Gastroesophageal sphincter (tissue), 3 donors: ENCODE data around the gene PSMD7.

Experiments used
- CTCF ChIP-seq, 4 experiments: fragments of 200-600 bp in 2 of 4; fragments of 450-650 bp in 2 of 4; sonication (generic) in 1 of 4; IDR thresholded peaks; one replicate each; pipeline ENCODE4 v1.5.1; 2017 to 2019; ENCODE audit warnings: antibody characterized with exemption in 4 of 4, mild to moderate bottlenecking in 2 of 4, moderate library complexity in 2 of 4
- POLR2A ChIP-seq, 2 donors: fragments of 450-650 bp; IDR thresholded peaks; one replicate each; pipeline ENCODE4 v1.6.1; 2017; ENCODE audit warnings: antibody characterized with exemption in 2 of 2, mild to moderate bottlenecking in 2 of 2, moderate library complexity in 1 of 2
- POLR2AphosphoS5 ChIP-seq: sonication (generic); formaldehyde crosslinking; IDR thresholded peaks from one replicate; pipeline ENCODE4 v1.6.1; 2017; ENCODE audit warnings: antibody characterized with exemption

GRCh38 chr16:74264811-74265210, 31.8 kb upstream of the PSMD7 start:
- TF ChIP-seq POLR2AphosphoS5 = no peak
- TF ChIP-seq CTCF (IDR thresholded peaks at IDR 0.05) = no peak
- no peak for TF ChIP-seq POLR2A (IDR thresholded peaks at IDR 0.05)
